ENCODE results near the gene RNF141. TPM values are rescaled to one million over a fixed set of nuclear protein-coding genes. Genes with fewer than 3 reads are reported as not detected.
A peak's percentile ranks its signal among the peaks of the same experiment; 100 is the strongest.

The RNF141 gene
- total RNA-seq, 2 donors from 2014 or later: 24.0 to 39.3 TPM

GRCh38 chr11:10495464-10495786 lies 45.6 kb downstream of the RNF141 start:
- TF ChIP-seq CTCF (IDR thresholded peaks at IDR 0.05): no peak
- Histone ChIP-seq H3K27me3 (no peaks in the 10 kb centered on the region), H3K36me3 (no peaks in the 10 kb centered on the region), H3K9me3 (no peaks in the 10 kb centered on the region), H3K9ac (ENCODE audit: low read depth in 2 of 2, low read length in 2 of 2) (no peak overlapping the region), H3K4me3 (no peak overlapping the region), H3K4me1 (no peaks in the 10 kb centered on the region), H3K27ac (no peak overlapping the region)
- intact Hi-C loops (cut with DNase I): no loop called here
- DNase-seq: no peak

- Histone ChIP-seq H3K4me1 (no peaks in the 10 kb centered on the region), H3K27me3 (no peaks in the 10 kb centered on the region), H3K36me3 (no peaks in the 10 kb centered on the region), H3K27ac (no peak overlapping the region), H3K9me3 (no peaks in the 10 kb centered on the region), H3K9ac (ENCODE audit: low read depth in 2 of 2, low read length in 2 of 2) (no peak overlapping the region), H3K4me3 (no peak overlapping the region)
- intact Hi-C loops (cut with DNase I): no loop called here
- peak; percentile 15 for DNase-seq
- no peak for TF ChIP-seq CTCF (IDR thresholded peaks at IDR 0.05)
Observed at GRCh38 chr11:10494636-10495463, 46.1 kb downstream of the RNF141 start.

GRCh38 chr11:10493041-10493663 lies 47.8 kb downstream of the RNF141 start:
- peaks cover 6% of the 10 kb centered on the region for H3K4me1 ChIP-seq

DNA sequence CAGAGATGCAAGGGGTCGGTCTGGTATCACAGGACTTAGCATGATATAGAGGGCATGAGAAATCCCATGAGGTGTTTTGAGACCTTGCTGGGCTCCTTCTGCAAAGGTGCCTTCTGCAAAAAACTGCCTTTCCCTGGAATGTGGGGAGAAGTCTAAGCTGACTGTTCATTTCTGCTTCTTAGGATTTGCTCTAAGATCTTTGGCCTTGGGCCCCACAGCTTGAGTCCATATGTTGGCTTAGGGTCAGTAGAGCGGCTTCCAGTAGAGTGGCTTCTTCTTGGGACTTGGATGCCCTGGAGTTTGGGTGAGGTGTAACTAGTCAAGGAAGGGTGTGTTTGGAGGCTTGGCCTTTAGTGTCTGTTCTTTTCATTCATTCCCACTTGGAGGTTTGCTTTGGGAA lies 48.9 kb downstream of the RNF141 start:
- H3K4me3 ChIP-seq: no peak overlapping the region
- TF ChIP-seq CTCF (IDR thresholded peaks at IDR 0.05): no peak
- no peak overlapping the region for H3K9ac ChIP-seq (ENCODE audit: low read depth in 2 of 2, low read length in 2 of 2)
- no peaks in the 10 kb centered on the region for H3K36me3 ChIP-seq
- no peaks in the 10 kb centered on the region for H3K9me3 ChIP-seq
- H3K27me3 ChIP-seq: no peaks in the 10 kb centered on the region
- no peak for DNase-seq
- peaks cover 6% of the 10 kb centered on the region for H3K4me1 ChIP-seq
- no peak overlapping the region for H3K27ac ChIP-seq
- intact Hi-C loops (cut with DNase I): no loop called here

More at GRCh38 chr11:10493041-10493663, 47.8 kb downstream of the RNF141 start:
- Histone ChIP-seq H3K36me3 (no peaks in the 10 kb centered on the region), H3K9ac (ENCODE audit: low read depth in 2 of 2, low read length in 2 of 2) (no peak overlapping the region), H3K27me3 (no peaks in the 10 kb centered on the region), H3K4me3 (no peak overlapping the region), H3K9me3 (no peaks in the 10 kb centered on the region), H3K27ac (no peak overlapping the region)
- intact Hi-C loops (cut with DNase I): no loop called here
- no peak for TF ChIP-seq CTCF (IDR thresholded peaks at IDR 0.05)
- no peak for DNase-seq

DNA sequence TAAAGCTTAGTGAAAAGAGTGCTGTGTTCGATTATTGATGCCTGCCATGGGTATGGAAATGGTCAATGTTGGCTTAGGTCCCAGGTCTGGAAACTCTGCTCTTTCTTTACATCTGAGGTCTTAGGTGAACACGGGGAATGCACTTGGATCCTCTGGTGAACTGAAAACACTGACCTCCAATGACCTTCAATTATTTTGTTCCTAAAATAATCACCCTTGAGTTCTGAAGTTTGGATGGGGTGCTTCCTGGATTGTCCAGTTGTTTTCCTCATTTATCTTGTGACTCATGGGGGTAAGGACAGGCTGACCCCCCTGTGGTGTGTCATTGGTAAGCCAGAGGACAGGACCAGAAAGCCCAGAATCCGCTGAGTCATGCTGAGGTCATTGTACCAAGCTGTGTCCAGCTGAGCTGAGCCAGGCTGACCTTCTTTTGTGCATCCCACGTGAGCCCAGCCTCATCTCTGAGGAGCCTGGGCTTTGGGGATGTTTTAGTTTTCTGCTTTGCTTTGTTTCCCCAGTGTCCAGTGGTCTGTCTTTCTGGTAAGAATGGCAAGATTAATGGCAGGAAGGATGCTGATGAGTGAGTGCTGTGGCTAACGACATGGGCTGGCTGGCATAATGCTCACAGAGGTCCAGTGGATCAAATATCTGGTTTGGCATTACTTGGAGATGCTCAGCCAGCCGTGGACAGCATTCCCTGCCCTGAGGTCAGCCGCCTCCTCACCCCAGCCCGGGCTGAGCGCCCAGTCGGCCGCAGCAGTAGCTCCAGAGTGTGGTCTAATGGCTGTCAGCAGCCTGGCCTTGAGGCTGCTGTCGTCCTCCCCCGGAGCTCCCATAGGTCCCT lies 50.4 kb downstream of the RNF141 start:
- no peak for TF ChIP-seq CTCF (IDR thresholded peaks at IDR 0.05)
- H3K9ac ChIP-seq (ENCODE audit: low read depth in 2 of 2, low read length in 2 of 2): peak overlapping the region in 1 of 2 donors; percentile 1
- no peaks in the 10 kb centered on the region for H3K27me3 ChIP-seq
- H3K27ac ChIP-seq: peak overlapping the region; percentile 54
- intact Hi-C loops (cut with DNase I): no loop called here
- H3K4me3 ChIP-seq: no peak overlapping the region
- DNase-seq: peak; percentile 60
- no peaks in the 10 kb centered on the region for H3K9me3 ChIP-seq
- H3K36me3 ChIP-seq: no peaks in the 10 kb centered on the region
- H3K4me1 ChIP-seq: peaks cover 6% of the 10 kb centered on the region
